Stimulated activated CD8-positive, alpha-beta memory T cell treated with anti-CD3 and anti-CD28 coated beads, Interleukin-12 subunit alpha, Interleukin-12 subunit beta, amount 100 ng/mL, for 1 hour (primary cell): ENCODE measurements around the gene SNW1.
"Not testable (repeated sequence)": the region's sequence is repeated elsewhere in the genome, so short reads cannot be mapped to it uniquely, and the experiment has no call there.

Experiments used
- DNase-seq: peaks from one replicate; pipeline ENCODE4 v3.0.0-alpha.2; 2020; ENCODE audit warnings: low read depth

The SNW1 gene

DNA sequence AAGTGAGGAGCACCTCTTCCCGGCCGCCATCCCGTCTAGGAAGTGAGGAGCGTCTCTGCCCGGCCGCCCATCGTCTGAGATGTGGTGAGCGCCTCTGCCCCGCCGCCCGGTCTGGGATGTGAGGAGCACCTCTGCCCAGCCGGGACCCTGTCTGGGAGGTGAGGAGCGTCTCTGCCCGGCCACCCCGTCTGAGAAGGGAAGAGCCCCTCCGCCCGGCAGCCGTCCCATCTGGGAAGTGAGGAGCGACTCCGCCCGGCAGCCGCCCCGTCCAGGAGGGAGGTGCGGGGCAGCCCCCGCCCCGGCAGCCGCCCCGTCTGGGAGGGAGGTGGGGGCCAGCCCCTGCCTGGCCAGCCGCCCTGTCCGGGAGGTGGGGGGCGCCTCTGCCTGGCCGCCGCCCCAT, 13.5 kb downstream of the SNW1 start:
- DNase-seq, result not testable (repeated sequence)

DNA sequence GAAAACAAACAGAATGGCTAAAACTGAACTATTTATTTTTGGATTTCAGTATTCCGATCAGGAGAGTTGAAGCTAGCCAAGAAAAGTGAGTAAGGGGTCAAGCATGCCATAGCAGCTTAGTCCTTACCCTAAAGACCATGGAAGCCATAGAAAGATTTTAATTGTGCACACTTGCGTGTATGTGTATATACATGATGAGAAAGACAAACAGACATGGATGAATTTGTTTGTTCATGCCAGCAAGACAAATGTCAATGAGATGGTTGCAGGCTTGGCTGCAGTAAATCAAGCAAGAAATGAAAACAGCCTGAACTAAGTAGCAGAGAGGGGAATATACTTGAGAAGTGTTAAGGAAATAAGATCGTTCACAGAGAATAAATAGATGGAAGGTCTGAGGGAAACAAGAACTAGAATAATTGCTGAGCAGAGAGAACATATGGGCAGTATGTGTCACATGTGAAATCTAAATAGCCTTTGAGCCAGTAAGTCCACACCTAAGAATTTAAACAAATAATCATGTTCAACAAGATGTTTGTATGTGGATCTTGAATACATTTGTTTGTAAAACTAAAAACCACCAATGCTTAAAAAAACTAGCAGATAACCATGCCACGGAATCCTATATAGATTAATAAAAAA, 14.8 kb downstream of the SNW1 start:
- no peak for DNase-seq

DNA sequence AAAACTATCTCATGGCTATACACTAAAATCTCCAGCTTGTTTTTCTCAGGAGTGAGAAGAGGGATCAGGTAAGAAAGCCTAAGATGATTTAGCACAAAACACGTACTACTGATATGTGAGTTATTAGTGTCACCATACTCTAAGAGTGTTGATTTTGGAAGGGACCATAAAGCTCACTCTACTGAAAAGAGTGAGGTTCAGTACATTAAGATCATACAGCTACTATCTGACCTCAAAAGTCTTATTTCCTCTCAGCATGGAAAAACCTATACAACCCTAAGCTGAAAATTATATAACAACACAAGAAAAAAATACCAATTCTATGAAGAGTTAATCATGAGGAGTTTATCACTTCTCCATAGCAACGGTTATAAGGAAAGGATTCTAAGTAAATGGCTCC, 19.5 kb downstream of the SNW1 start:
- no peak for DNase-seq

DNA sequence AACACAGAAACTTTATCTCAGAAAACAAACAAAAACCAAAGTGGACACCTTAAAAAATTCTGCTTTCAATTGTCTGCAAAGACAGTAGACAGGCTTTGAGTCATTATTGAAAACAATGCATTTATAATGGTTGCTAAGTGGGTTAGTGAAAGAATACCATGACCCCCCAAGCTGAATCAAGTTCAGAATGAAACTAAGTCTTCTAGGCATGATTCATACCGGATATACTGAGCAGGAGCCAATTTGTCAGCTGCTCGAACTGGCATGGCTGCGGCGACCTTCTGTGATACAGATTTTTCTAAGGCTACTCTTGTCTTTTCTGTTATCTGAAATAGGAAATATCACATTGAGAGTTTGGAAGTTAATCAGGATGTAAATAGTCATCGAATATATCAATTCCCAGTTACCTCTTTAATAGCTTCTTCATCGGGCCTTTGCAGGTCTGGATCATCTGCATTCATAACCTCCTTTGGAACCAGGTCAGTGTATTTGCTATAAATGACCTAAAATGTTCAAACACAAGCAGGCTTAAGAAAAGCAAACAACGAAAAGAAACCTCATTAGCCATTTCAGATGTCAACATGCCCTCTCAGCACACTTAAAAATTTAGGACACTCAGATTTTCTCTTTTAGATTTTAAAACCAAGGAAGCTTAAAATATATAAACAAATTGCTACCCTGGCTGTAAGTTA, 22.3 kb downstream of the SNW1 start:
- no peak for DNase-seq

DNA sequence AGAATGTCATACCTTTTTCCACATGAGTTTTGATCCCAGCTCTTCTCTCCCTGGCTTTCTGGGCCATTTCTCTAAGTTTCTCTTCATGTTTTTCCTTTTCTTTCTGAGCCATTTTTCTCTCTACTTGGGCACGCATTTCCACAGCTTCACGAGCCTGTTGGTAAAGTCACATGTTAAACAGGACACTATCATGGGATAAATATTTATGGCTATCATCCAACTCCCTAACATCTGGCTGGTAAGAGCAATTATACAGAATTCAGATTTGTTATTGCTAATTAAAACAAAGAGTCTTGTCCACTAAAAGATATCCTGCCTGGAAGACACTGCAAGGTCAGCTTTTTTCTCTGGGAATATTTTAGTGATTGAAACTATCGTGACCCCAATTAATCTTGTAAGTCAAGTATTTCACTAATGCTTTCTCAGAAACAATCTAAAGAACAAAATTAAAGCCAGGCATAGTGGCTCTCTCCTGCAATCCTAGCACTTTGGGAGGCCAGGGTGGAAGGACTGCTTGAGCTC, 29.9 kb downstream of the SNW1 start:
- DNase-seq, result no peak

DNA sequence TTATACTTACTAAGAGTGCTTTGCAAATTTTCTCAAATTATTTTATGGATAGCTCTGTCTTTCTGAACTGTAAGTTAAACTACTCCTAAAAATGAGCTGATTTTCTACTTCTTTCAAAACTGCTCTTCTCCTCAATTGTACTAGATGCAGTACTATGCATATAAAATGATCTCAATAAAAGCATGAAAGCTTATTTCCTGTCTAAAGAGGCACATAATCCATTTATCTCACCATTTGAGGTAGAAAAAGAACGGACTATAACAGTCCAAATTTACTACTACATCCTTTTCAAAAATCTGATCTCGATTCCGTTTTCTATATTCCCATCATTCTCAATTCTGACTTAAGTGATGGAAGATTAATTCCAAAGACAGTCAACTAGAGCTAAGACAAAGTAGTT, 38.7 kb downstream of the SNW1 start:
- no peak for DNase-seq

DNA sequence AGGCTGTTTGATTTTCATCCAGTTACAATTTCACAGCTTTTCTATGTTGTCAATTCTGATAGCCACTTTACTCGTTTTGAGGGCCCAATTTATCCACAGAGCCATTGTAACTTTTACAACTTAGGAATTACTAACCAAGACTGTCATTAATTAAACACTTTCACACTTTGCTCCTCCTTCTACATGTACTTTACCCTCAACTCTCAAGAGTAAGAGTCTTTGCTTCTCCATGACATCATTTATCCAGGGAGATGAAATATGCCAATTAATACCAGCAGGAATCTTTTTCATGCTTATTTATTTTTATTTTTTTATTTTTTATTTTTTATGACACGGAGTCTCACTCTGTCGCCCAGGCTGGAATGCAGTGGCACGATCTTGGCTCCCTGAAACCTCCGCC, 39.5 kb downstream of the SNW1 start:
- no peak for DNase-seq

DNA sequence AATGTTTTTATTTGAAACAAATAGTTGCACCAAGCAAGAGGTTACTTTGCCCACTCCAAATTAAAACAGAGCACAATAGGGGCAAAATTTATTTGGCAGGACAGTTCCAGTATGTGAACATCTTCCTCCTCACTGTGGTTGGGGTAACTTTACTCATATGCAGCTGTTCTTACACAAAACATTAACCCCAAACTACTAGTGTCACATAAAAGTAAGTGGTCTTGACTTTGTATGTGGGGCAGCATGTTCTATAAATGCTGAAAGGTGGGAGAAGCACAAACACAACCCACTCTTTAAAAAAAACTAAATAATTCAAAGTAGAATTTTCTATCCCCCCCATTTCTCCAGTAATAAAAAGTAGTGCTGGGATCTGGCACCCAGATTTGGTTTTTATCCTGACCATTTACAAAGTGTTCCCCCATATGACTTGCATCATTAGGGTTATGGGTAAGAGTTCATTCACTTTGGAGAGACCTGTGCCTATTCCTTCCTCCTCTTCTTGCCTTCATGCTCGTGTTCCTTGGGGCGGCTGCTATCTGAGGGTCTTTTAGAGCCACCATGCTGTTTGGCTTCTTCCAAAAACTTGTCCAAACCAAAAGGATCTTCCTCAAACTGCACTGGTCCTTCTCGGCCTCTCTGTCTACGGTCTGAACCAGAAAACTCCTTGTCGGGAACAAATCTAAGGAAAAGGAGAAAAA, 43.2 kb downstream of the SNW1 start:
- DNase-seq, result no peak

DNA sequence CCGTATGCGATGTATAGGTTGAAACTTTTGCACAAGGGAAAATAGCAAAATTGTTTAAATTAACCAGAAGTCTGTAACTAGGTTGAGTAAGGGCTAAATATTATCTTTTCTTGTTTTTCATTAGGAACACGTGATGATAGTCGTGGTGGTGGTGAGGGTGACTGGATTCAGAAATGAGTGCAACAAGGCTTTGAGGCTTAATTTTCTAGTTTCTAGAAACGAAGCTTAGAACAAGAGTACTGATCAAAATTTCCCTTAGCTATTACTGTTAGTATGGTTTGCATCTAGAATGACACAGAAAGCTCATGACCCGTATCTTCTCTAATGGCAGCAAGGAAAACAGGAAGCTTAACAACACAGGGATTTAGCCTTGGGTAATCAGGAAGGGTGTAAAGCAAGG, 46.0 kb downstream of the SNW1 start:
- DNase-seq, result no peak

DNA sequence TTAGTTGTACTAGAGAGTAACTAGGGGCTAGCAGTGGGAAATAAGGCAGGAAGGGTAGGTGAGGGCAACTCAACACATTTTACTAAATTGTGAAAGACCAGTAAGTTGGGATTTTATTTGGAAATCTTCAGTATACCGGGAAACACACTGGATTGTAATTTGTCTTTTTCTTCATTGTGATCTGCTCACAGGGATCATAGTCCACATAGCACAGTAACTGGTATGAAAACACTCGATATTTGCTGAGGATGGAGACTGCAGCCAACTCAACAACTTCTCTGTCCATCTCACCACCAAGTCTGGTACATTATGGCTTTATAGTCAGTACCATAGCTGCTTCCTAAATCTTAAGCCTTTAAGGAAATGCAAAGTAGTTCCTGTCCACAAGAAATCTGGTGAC, 50.6 kb downstream of the SNW1 start:
- DNase-seq, result no peak

DNA sequence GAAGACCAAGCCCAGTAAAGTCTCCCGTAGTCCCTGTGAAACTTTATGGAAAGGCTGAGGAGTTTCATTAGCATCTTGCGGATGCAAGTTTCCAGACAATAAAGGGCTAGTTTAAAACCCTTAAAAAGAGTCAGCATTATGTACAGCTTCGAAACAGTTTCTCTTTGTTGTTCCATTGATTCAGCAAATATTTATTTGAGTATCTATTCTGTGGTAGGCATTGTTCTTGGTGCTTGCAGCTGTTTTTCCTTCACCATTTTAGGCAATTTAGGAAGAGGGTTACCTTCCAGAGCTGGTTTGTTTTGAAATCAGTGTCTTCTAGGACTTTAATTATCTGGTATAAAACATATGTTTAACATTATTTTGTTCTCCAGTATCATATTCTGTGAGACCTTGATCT, 51.5 kb downstream of the SNW1 start:
- no peak for DNase-seq

DNA sequence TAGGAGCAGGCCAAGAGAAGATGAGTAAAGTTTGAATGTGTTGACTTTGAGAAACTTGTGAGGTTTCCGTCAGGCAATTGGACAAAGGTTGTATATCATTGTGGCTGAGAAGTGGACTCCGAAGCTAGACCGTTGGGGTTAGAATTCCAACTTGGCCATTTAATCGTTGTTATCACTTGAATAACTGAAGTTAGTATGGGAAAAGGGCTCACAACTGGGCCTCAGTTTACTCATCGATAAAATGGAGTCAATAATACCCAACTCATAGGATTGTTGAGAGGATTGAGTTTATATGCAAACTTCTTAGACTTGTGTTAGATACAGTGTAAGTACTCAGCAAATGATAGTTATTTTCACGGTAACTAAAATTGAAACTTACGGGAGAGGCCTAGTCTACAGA, 52.2 kb downstream of the SNW1 start:
- no peak for DNase-seq

DNA sequence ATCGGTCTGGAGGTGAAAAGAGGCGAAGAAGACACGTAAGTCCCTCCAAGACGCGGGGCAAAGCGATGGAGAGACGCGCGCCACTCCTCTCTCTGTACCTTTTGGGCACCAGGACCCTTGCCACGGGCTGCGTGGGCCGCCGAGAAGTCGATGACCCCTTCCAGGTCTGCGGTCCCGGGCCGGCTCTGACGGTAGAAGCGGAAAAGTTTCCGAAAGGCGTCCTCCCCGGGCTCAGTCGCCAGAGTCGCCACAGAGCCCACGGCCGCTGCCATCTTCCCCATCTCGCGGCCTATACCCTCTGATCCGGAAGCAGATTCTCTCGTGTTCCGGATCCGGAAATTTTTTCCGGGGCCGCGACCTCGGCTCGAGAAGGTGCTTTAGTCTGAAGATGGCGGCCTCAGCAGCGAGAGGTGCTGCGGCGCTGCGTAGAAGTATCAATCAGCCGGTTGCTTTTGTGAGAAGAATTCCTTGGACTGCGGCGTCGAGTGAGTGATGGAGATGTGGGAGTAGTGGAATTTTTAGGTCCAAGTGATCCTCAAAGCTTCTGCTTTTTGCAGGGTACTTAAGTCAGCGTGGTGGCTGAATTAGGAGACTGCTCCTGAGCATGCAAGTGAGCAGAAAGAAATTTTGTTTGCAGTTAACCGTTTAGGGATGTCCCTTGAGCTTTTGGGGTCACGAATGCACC, 53.1 kb downstream of the SNW1 start, which contains the start of the genes ALKBH1 and SLIRP:
Gene ALKBH1, minus strand, starts transcription at position 300 of the 685 bp plus-strand sequence. Its CDS starts 19 bp downstream, at position 281.
Gene SLIRP, plus strand, starts transcription at position 380 of the 685 bp plus-strand sequence. Its CDS starts 9 bp downstream, at position 389.
- DNase-seq, result peak; percentile 81

DNA sequence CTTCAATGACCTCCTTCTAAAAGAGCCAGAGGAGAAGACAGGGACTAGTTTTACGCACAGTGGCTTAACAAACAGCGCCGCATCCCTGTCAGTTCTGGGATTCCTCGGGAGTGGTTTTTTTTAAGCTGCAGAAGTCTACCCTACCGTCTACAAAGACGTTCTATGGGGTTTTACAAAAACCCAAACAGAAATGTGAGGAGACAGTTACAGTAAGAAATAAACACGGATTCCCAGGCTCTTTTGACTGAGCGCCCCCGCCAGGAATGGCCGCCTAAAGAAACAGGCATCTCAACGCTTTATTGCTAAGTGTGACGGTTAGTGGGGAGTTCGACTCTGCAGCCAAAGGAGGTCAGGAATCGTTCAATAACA, 53.6 kb downstream of the SNW1 start:
- DNase-seq, result no peak

DNA sequence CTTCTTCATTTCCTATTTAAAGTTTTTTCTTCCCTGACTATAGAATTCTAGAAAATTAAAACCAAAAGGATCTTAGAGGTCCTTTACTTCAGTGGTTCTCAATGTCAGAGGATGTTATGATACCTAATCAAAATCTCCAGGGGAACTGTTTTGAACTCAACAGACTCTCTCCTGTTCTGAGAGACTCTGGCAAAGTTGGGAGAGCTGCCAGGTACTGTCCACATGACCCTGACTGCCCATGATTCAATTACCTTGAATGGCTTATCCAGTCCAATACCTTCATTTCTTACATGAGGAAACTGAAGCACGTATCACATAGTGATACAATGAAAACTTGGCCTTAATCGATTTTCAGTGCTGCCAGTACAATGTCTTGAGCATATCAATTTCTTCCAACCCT, 69.7 kb downstream of the SNW1 start:
- no peak for DNase-seq

DNA sequence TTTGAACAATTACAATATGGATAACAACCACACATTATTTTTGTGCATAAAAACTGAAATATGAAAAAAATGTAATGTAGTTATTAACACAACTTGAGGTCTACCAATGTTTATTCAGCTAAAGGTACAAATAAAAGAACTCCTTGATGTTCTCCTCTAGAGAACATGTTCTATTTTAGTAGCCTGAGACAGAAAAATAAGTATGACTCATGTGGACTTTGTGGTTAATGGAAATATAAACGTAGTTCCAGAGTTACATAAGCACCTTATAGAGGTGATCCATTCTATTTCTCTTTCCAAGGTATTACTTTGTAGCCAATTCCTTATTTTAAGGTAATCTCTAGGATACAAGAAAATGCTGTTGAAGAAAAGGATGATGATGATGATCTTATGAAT, 78.8 kb downstream of the SNW1 start:
- no peak for DNase-seq

DNA sequence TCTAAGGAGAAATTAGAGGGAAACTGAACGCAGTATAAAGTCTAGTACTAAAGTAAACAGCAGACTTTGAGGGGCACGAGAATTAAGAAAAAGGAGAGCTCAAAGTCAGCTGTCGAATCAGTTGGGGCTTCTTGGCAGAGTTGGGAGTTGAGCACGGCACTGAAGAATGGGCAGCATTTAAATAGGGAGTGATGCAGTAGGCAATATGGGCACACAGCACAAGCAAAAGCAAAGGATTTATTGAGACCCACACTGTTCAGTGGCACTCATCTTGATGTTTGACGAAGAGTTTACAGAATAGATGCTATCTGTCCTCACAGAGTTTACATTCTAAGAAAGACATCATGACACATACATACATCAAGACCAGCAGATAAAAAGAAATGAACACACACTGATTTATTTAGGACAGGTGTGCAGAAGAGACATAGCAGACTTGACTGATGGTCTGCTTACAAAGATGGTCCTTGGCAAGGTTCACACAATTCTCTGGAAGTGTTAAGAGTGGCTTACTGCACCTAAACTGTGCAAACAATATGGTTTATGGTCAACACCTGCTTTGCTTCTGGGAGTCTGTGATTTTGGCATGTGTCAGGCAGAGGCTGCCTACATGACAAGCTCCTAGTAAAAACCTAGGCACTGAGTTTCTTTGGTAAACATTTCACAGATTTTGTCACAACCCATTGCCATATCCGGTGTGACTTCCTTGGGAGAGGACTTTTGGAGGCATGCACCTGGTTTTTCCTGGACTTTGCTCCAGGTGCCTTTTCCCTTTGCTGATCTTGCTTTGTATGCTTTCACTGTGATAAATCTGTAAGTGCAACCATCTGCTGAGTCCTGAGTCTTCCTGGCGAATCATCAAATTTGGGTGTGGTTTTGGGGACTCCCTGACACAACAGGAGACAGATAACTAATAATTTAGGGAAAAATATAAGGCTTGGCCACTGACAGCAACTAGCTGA, 79.5 kb downstream of the SNW1 start:
- DNase-seq, result no peak

DNA sequence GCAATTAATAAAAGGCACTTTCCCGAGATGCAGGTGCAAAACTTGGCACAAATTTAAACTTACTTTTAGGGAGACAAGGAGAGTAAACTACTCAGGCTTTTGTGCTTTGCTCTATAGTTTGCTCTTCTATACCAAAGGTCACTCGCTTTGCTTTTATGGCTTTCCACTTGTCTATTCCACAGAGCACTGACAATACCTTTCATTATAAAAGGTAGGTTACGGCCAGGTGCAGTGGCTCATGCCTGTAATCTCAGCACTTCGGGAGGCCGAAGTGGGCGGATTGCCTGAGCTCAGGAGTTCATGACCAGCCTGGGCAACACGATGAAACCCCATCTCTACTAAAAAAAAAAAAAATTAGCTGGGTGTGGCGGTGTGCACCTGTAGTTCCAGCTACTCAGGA, 86.0 kb downstream of the SNW1 start:
- no peak for DNase-seq

DNA sequence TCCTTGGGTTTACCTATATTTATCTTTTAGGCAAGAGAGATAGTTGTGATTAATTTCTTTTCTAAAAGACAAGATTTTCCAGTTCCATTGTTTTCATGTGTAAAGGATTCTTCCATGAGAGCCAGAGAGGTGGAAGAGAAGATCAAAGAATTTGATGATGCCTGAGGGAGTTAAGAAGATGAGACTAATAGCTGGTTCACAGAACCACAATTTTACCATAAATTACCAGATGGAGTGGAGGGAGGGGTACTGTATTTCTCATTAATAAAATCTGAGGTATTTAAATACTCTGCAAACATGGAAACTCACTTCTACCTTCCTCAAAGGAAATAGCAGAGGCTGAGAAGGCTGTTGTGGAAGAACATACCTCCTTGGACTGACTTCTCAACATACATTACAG, 87.8 kb downstream of the SNW1 start:
- DNase-seq, result no peak
